ENCODE measurements around the gene MRPL52.
"Not testable (repeated sequence)": the region's sequence is repeated elsewhere in the genome, so short reads cannot be mapped to it uniquely, and the experiment has no call there.

Gene MRPL52

DNA sequence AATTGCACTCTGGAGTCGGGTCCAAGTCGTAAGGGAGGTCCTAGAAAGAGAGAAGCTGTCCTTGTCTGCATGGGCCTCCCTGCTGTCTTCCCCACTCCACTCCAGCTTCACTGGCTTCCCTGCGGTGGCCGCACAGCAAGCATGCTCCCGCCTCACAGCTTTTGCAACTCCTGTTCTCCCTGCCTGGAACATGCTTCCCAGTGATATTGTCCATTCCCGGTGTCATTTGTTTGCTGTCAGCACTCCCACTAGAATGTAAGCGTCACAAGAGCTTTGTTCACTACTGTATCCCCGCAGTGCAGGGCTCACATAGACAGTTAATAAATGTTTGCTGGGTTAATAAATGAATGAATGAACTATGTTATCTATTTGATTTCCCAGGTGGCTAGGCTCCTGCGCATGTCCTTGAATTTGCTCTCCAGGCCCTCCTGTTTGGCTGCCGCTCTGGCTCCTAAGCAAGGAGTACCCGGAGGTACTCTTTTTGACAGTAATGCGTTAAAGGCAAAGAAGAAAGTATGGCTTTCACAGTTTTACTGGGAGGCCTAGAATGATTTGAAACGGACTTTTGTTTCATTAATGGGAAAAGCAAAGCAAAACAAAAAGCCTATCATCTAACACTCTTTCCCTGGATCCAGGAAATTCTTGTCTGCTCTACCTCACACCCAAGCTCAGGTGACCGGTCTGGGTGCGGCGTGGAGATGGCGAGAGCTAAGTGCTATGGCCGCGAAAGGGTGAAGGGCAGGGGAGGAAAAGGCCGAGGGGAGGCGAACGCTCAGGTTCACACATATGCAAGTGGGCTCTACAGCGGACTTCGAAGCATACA lies 8.3 kb upstream of the MRPL52 start:
- peaks cover 31% of the 10 kb centered on the region for H3K4me1 Mint-ChIP-seq (ENCODE audit: low read depth)
- peaks cover 21% of the 10 kb centered on the region for H3K27me3 Mint-ChIP-seq
- DNase-seq, result no peak
- H3K36me3 Mint-ChIP-seq (ENCODE audit: low read depth), result no peaks in the 10 kb centered on the region
- no peak overlapping the region for H3K27ac Mint-ChIP-seq
- H3K4me3 Mint-ChIP-seq, result no peak overlapping the region
- no peaks in the 10 kb centered on the region for H3K9me3 Mint-ChIP-seq

DNA sequence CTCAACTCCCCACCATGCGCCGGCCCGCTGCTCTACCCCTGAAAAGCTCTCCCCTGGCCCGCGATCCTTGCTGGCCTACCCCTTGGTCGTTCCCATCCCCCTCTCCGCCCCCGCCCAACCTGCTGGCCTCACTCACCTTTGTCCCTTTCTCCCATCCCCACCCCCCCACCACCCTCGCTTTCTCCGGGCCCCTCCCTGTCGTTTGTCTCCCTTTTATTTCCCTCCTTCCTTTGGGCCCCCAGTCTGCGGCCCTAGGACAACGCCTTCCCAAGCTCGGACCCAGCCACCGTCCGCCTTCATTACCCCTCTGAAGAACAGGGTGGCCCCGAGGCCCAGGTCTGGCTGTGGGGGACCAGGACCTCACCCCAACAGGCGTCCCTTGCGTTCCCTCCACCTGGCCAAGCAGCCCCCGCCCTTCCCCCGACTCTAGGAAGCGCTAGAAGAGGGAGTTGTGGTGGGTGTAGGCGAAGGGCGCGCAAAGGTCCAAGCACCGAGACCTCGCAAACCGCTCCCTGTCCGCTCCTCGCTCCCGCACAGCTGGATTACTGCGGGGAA lies 7.6 kb upstream of the MRPL52 start:
- peaks cover 31% of the 10 kb centered on the region for H3K4me1 Mint-ChIP-seq (ENCODE audit: low read depth)
- DNase-seq, result no peak
- peak overlapping the region; percentile 64 for H3K4me3 Mint-ChIP-seq
- H3K27me3 Mint-ChIP-seq, result peaks cover 21% of the 10 kb centered on the region
- no peaks in the 10 kb centered on the region for H3K36me3 Mint-ChIP-seq (ENCODE audit: low read depth)
- H3K9me3 Mint-ChIP-seq, result no peaks in the 10 kb centered on the region
- H3K27ac Mint-ChIP-seq, result no peak overlapping the region

DNA sequence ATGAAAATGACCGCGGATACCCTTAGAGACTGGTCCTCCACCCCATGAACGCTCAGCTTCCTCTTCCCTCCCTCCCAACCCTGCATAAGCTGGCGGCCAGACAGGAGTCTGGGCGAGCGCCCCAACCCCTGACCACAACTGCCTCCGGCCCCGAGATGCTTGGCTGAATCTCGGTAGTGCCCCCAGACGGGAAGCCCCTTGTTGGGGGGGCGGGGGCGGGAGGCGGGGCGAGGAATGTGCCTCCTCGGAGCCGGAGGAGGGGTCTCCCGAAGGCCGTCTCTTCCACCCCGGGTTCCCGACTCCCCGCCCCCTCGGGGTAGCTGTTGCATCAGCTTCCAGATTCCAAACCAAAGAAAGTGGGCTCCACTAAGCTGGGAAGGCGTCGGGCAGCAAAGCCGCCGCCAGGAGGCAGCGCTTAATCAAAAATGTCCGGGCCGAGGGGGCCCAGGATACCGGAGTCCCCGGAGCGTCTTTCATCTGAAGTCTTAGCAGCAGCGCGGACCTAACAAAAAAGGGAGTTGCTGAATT lies 7.1 kb upstream of the MRPL52 start:
- Mint-ChIP-seq H3K27ac (no peak overlapping the region), H3K4me1 (ENCODE audit: low read depth) (peaks cover 31% of the 10 kb centered on the region)

DNA sequence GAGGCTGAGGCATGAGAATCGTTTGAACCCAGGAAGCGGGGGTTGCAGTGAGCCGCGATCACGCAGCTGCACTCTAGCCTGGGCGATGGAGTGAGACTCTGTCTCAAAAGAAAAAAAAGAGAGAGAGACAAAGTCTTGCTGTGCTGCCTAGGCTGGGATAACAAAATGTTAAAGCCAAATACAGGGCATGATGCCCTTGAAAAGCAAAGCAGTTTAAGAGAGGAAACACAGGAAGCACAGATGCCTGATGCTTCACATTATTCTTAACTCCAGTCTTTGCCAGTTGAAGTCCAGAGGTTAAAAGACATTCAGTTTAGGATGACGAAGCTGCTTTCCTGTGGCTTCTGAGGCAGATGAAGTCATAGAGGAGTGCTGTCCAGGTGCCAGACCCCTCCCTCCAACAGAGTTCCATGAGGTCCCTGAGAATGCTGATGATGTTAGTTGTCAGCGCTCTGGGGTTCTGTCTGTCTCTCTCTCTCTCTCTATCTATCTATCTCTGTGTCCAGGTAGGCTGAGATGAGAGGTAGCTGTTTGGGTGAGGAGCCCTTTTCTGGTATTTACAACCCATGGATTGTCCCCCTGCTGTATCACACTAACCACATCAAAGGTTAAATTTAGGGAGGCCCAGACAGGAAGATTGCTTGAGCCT lies 4.9 kb upstream of the MRPL52 start:
- H3K4me3 Mint-ChIP-seq, result no peak overlapping the region
- no peak for DNase-seq
- H3K27me3 Mint-ChIP-seq, result peaks cover 21% of the 10 kb centered on the region
- peaks cover 33% of the 10 kb centered on the region for H3K4me1 Mint-ChIP-seq (ENCODE audit: low read depth)
- no peak overlapping the region for H3K27ac Mint-ChIP-seq
- H3K9me3 Mint-ChIP-seq, result peaks cover 7% of the 10 kb centered on the region
- H3K36me3 Mint-ChIP-seq (ENCODE audit: low read depth), result peaks cover 6% of the 10 kb centered on the region

More for the DNA sequence above, 7.1 kb upstream of the MRPL52 start:
- Mint-ChIP-seq H3K9me3 (no peaks in the 10 kb centered on the region), H3K27me3 (peaks cover 21% of the 10 kb centered on the region), H3K4me3 (peak overlapping the region; percentile 64), H3K36me3 (ENCODE audit: low read depth) (no peaks in the 10 kb centered on the region)
- peak; percentile 79 for DNase-seq

DNA sequence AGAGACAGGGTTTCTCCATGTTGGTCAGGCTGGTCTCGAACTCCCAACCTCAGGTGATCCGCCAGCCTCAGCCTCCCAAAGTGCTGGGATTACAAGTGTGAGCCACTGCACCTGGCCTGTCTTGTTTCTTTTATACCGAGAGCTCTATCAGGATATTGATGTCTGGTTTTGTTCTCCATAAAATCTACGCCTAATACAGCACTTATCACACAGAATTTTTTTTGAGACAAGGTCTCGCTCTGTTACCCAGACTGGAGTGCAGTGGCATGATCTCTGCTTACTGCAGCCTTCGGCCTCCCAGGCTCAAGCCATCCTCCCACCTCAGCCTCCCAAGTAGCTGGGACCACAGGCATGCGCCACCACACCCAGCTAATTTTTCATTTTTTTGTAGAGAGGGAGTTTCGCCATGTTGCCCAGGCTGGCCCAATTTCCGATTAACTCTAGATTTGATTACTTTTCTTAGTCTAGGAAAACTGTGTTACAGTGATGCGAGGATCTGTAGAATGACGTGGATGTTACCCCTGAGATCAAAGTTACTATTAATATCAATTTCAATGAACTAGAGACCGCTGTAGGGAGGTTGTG lies 519 bp upstream of the MRPL52 start:
- H3K9me3 Mint-ChIP-seq, H3K27me3 Mint-ChIP-seq, DNase-seq: not testable (repeated sequence)
- Mint-ChIP-seq H3K27ac (peak overlapping the region; percentile 97), H3K36me3 (ENCODE audit: low read depth) (peaks cover 45% of the 10 kb centered on the region), H3K4me1 (ENCODE audit: low read depth) (peaks cover 35% of the 10 kb centered on the region), H3K4me3 (peak overlapping the region; percentile 95)

DNA sequence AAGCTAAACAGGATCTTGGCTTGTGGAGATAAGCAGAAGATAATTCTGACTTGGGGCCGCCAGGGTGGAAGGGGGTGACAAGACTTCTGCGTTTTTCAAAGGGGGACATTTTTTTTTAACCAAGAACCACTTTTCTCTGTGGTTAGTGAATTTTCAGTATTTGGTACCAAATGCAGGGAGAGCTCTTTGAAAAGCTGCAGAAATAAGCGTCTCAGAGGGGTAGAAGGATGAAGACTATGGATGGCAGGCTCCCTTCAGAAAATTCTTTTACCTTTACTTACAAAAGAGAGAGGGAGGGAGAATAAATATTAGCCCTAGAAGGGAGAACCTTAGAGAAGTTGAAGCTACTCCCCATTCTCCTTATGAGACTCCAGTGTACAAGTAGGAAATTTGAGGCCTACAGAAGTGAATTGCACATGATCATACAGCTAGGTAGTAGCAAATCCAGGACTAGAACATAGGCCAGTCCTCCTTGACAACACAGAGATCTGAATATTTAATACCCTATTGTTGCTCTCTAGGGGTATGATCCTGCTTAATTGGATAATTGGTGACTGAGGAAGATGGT lies 840 bp downstream of the MRPL52 start:
- H3K27ac Mint-ChIP-seq, result peak overlapping the region; percentile 97
- DNase-seq, result no peak
- H3K9me3 Mint-ChIP-seq, result peaks cover 7% of the 10 kb centered on the region
- no peaks in the 10 kb centered on the region for H3K27me3 Mint-ChIP-seq
- H3K36me3 Mint-ChIP-seq (ENCODE audit: low read depth), result peaks cover 58% of the 10 kb centered on the region
- peak overlapping the region; percentile 95 for H3K4me3 Mint-ChIP-seq
- H3K4me1 Mint-ChIP-seq (ENCODE audit: low read depth), result peaks cover 26% of the 10 kb centered on the region

DNA sequence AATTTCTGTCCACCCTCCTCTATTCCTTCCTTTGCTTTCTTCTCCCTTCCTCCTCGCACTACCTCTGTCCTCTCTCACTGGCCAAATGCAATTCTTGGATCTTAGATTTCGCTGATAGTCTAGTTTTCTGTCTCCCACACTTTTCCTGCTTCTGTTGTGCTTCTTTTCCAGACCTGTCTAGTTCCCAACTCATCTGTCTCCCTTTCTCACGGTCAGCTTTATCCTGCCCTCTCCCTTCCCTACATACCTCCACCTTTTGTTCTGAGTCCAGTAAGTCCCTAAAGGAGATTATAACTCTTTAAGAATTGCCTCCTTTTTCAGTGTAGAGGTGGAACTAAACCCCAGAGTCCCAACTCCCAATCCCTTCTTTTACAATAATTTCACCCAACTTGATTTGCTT lies 5.8 kb downstream of the MRPL52 start:
- Mint-ChIP-seq H3K27ac (no peak overlapping the region), H3K27me3 (peaks cover 19% of the 10 kb centered on the region), H3K4me1 (ENCODE audit: low read depth) (peaks cover 25% of the 10 kb centered on the region), H3K36me3 (ENCODE audit: low read depth) (peaks cover 54% of the 10 kb centered on the region), H3K9me3 (no peaks in the 10 kb centered on the region), H3K4me3 (no peak overlapping the region)
- no peak for DNase-seq

DNA sequence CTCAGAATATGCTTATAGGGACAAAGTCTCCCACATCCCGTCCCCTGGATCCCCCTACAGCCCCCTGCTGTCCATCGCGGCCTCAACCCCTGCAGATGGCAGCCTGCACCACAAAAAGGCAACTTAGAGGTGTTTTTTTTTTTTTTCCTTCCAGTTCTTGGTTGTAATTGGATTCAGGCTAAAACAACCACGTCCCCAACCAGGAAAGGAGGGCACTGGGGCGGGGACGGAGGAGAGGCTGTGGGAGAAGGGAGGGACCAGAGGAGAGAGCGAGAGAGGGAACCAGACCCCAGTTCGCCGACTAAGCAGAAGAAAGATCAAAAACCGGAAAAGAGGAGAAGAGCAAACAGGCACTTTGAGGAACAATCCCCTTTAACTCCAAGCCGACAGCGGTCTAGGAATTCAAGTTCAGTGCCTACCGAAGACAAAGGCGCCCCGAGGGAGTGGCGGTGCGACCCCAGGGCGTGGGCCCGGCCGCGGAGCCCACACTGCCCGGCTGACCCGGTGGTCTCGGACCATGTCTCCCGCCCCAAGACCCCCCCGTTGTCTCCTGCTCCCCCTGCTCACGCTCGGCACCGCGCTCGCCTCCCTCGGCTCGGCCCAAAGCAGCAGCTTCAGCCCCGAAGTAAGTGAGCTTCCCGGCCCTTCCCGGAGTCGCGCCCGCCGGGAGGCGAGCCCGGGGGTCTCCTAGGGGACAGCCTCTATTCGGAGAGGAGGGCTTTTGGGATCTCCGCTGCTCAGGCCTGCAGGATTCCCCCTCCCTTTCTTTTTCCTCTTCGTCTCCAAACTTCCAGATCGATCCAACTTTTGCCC lies 6.8 kb downstream of the MRPL52 start, which contains the start of gene MMP14:
TSS of gene MMP14 (plus strand) at position 285 of the 813 bp plus-strand sequence. CDS start at position 518, 233 bp downstream.
- no peak for DNase-seq
- H3K4me1 Mint-ChIP-seq (ENCODE audit: low read depth), result peaks cover 19% of the 10 kb centered on the region
- peaks cover 47% of the 10 kb centered on the region for H3K36me3 Mint-ChIP-seq (ENCODE audit: low read depth)
- H3K27me3 Mint-ChIP-seq, result peaks cover 21% of the 10 kb centered on the region
- no peaks in the 10 kb centered on the region for H3K9me3 Mint-ChIP-seq
- peak within 1 kb of the TSS; percentile 55 for H3K27ac Mint-ChIP-seq
- H3K4me3 Mint-ChIP-seq, result peak within 1 kb of the TSS; percentile 67

DNA sequence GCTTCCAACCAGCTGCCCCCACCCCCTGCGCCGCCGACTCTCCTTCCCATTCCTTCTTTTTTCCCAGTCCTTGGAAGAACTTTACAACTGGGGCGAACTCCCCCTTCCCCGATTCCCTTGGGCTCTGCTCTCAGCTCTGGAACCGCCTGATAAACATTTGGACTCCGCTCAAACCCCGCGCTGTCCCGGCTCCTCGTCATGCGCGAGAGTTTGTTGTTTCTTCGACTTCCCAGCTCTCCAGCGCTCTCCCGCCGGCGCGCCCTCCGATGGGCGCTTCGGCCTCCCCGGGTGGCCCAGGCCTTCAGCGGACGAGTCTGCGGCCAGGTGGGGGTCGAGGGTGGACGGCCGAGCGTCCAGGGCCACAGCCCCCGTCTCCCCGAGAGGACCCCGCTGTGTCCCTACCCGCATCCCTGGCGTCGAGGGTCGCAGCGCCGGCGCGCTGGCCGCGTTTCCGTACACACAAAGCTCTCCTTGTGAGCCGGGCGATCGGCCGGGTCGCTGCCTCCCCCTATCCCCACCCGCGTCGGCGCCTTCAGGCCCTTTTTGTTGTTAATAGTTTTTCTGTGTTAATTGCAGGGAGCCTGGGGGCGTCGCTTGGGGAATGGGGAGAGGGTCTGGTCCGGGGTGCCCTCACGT lies 7.5 kb downstream of the MRPL52 start:
- no peaks in the 10 kb centered on the region for H3K9me3 Mint-ChIP-seq
- H3K36me3 Mint-ChIP-seq (ENCODE audit: low read depth), result peaks cover 40% of the 10 kb centered on the region
- peak; percentile 59 for DNase-seq
- peak overlapping the region; percentile 52 for H3K27ac Mint-ChIP-seq
- H3K4me3 Mint-ChIP-seq, result peak overlapping the region; percentile 67
- H3K27me3 Mint-ChIP-seq, result peaks cover 21% of the 10 kb centered on the region
- peaks cover 14% of the 10 kb centered on the region for H3K4me1 Mint-ChIP-seq (ENCODE audit: low read depth)

DNA sequence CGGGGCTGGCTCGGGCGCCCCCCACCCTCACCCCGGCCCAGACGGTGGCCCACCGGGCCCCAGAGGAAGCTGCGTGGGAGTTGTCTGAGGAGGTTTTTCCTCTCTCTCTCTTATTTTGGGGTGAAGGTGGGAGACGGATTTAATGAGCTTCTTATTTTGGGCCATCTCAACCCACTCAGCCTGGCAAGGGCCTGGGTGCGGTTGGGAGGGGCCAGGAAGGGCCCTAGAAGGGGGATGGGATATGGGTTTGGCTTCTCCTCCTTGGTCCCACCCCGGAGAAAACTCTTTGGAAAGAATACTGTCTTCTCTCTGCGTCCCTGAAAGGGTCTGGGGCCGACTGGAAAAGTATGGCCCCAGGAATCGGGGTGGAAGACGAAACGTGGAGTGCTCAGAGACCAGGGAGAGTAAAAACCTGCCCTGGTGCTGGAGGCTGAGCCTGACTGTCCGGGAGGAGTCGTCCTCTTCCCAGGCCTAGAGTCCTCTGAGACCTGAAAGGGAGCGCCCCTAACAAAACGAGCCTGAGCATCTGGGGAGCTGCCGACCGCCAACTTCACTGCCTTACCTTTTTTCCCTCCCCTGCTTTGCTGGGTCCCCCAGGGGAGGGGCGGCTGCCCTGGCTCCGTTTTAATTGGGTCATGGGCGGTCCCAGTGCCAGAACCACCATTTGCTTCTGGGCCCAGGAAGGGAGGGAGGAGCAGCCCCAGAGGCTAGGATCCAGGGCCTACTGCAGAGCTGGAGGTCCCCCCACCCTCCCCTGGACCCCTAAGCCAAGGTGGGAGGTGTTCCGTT lies 8.3 kb downstream of the MRPL52 start:
- no peak for DNase-seq
- Mint-ChIP-seq H3K4me3 (peak overlapping the region; percentile 45), H3K27ac (no peak overlapping the region), H3K9me3 (no peaks in the 10 kb centered on the region), H3K4me1 (ENCODE audit: low read depth) (peaks cover 14% of the 10 kb centered on the region), H3K27me3 (peaks cover 21% of the 10 kb centered on the region), H3K36me3 (ENCODE audit: low read depth) (peaks cover 33% of the 10 kb centered on the region)

DNA sequence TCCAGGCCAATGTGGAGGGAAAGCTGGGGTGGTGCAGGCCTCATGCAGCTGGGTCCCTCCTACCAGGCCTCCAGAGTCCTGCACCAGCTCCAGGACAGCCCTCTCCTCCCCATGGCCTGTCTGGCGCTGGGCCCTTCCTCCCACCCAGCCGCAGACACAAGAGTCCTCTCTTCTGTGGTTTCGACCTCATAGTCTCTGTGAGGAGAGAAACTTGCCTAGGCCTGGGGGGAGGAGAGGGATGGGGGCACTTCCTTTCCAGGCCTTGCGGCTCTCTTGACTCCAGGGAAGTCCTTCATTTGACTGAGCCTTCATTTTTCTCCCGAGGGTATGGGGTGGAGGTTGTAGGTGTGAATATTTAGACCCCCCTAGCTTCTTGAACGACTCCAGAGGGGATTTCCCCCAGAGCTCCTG lies 8.9 kb downstream of the MRPL52 start:
- no peaks in the 10 kb centered on the region for H3K9me3 Mint-ChIP-seq
- no peak overlapping the region for H3K27ac Mint-ChIP-seq
- no peak overlapping the region for H3K4me3 Mint-ChIP-seq
- no peak for DNase-seq
- H3K36me3 Mint-ChIP-seq (ENCODE audit: low read depth), result peaks cover 27% of the 10 kb centered on the region
- H3K4me1 Mint-ChIP-seq (ENCODE audit: low read depth), result peaks cover 14% of the 10 kb centered on the region
- peaks cover 25% of the 10 kb centered on the region for H3K27me3 Mint-ChIP-seq

DNA sequence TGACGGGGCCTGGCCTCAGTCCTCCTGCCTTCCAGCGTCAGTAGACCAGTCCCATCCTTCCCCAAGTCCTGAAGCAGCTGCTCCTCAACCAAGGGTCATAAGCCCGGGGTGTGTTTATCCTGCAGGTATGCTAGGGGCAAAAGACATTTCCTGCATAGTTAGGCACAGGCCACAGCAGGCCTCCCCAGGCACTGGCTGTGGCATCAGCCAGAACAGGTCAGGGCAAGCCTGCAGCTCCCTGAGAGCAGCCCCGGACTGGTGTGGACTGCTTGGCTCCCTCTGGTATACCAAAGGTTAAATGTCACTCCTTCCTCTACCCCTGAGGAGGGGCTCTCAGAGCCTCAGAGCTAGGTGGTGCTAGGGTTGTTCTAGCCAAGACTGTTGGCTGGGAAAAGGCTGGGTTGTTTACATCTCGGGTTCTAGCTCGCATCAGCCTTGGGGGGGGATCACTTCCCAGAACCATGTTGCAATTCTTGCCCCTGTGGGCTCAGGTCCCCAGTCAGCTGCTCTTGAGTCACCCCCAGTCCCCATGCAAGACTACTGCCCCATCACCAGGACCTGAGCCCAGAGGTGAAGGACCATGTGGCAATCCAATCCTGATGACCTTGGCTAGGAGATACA lies 9.6 kb downstream of the MRPL52 start:
- DNase-seq, result no peak
- Mint-ChIP-seq H3K4me1 (ENCODE audit: low read depth) (peaks cover 14% of the 10 kb centered on the region), H3K27me3 (peaks cover 28% of the 10 kb centered on the region), H3K36me3 (ENCODE audit: low read depth) (peaks cover 21% of the 10 kb centered on the region), H3K27ac (no peak overlapping the region), H3K4me3 (no peak overlapping the region), H3K9me3 (no peaks in the 10 kb centered on the region)

Measured in activated T-cell treated with anti-CD3 and anti-CD28 coated beads, Interleukin-2, amount 50 U/mL, for 24 hours (primary cell).